PFSK-1 (cell line): Measurements from ENCODE around the gene MUC5AC.

Experiments
- POLR2AphosphoS5 ChIP-seq: IDR thresholded peaks from 2 replicates; pipeline ENCODE4 v1.6.1; 2012; ENCODE audit warnings: low read depth, mild to moderate bottlenecking, control low read depth, low read length, moderate library complexity
- TAF1 ChIP-seq: IDR thresholded peaks from 2 replicates; pipeline ENCODE4 v1.6.1; 2012; ENCODE audit warnings: low read length, control low read depth, borderline replicate concordance; ENCODE audit not compliant: insufficient read depth
- TF ChIP-seq, protein P1 (sequence below), 2 experiments: IDR thresholded peaks; 2 replicates each; pipeline versions ENCODE4 v1.6.1 to v1.8.0; 2011 to 2012; ENCODE audit warnings: low read depth in 2 of 2, low read length in 2 of 2, control low read depth in 1 of 2, inconsistent platforms in 1 of 2, mild to moderate bottlenecking in 1 of 2, moderate library complexity in 1 of 2; ENCODE audit not compliant: insufficient read depth in 1 of 2

DNA sequence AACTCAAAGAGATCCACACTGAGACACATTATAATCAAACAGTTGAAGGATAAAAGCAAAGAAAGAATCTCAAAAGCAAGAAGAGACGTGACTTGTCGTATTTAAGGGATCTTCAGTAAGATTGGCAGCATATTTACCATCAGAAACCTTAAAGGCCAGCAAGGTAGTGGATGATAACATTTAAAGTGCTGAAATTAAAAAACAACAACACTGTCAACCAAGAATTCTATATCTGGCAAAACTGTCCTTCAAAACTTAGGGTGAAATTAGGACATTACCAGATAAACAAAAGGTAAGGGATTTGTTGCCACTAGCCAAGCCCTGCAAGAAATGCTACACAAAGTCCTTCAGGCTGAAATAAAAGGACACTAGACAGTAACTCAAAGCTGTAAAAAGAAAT is 54.1 kb downstream of the MUC5AC start:
- TF ChIP-seq TAF1 (no peak), POLR2AphosphoS5 (no peak)
- TF ChIP-seq, protein P1, sequence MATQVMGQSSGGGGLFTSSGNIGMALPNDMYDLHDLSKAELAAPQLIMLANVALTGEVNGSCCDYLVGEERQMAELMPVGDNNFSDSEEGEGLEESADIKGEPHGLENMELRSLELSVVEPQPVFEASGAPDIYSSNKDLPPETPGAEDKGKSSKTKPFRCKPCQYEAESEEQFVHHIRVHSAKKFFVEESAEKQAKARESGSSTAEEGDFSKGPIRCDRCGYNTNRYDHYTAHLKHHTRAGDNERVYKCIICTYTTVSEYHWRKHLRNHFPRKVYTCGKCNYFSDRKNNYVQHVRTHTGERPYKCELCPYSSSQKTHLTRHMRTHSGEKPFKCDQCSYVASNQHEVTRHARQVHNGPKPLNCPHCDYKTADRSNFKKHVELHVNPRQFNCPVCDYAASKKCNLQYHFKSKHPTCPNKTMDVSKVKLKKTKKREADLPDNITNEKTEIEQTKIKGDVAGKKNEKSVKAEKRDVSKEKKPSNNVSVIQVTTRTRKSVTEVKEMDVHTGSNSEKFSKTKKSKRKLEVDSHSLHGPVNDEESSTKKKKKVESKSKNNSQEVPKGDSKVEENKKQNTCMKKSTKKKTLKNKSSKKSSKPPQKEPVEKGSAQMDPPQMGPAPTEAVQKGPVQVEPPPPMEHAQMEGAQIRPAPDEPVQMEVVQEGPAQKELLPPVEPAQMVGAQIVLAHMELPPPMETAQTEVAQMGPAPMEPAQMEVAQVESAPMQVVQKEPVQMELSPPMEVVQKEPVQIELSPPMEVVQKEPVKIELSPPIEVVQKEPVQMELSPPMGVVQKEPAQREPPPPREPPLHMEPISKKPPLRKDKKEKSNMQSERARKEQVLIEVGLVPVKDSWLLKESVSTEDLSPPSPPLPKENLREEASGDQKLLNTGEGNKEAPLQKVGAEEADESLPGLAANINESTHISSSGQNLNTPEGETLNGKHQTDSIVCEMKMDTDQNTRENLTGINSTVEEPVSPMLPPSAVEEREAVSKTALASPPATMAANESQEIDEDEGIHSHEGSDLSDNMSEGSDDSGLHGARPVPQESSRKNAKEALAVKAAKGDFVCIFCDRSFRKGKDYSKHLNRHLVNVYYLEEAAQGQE (IDR thresholded peaks at IDR 0.05; ENCODE audit: insufficient read depth in 1 of 2, low read depth in 2 of 2, low read length in 2 of 2) = no peak
